ENCODE measurements around the gene IL16. TPM values are rescaled to one million over a fixed set of nuclear protein-coding genes. Genes with fewer than 3 reads are reported as not detected.

IL16 gene
- total and polyA plus RNA-seq, 9 of the 15 experiments (the other 6 are each of a cell fraction or from before 2014, with no cell fraction given): 1.4 to 18.8 (median 10.6) TPM

- FAIRE-seq (no peak), ATAC-seq (no peak), DNase-seq (ENCODE audit: extremely low read depth in 1 of 4, low spot score in 3 of 4) (no peak)
- ChIA-PET POLR2A (interaction anchor here (3.1 kb wide), 1 partner anchor 13 kb away, joined by 10 read pairs; no protein-coding TSS in a partner anchor), CTCF (ENCODE audit: low intra/inter-chr PET ratio) (interaction anchor here (0.7 kb wide), 1 partner anchor 1325 kb away, joined by 4 read pairs; no protein-coding TSS in a partner anchor)
- intact Hi-C loops (cut with micrococcal nuclease) (no loop called here), in situ Hi-C loops (cut with MboI) (no loop called here)
- WGBS (ENCODE audit: insufficient coverage, low coverage, missing lambda C conversion rate): 44% methylated on average over 3 of the region's 3 CpGs
- Histone ChIP-seq H2AFZ (ENCODE audit: low read depth, low read length) (peak overlapping the region; percentile 73), H3K4me1 (replicated peaks in 1 of 2; ENCODE audit: control insufficient read depth in 2 of 2, insufficient read depth in 2 of 2, low read length in 2 of 2) (peaks cover 24 to 52% of the 10 kb centered on the region in 2 experiments), H3K9ac (ENCODE audit: insufficient read depth in 1 of 2, low read depth in 2 of 2, low read length in 2 of 2) (peak overlapping the region in 1 of 2 experiments; percentile 73; a peak in 2 of 4 replicates), H3K27ac (ENCODE audit: extremely low read depth, low read depth, low read length) (peak overlapping the region; percentile 81), H3K9me1 (ENCODE audit: control insufficient read depth, insufficient read depth, low read length) (no peaks in the 10 kb centered on the region), H3K36me3 (ENCODE audit: control insufficient read depth, insufficient read depth, low read length) (peaks cover 4% of the 10 kb centered on the region; the same call in 2 of the 3 replicates), H3K4me2 (ENCODE audit: insufficient read depth, low read length) (peak overlapping the region; percentile 61), H3K4me3 (no peak overlapping the region), H3K79me2 (ENCODE audit: control insufficient read depth, insufficient read depth, low read length) (no peaks in the 10 kb centered on the region), H4K20me1 (replicated peaks; ENCODE audit: control insufficient read depth, insufficient read depth, low read length) (no peaks in the 10 kb centered on the region), H3K9me3 (replicated peaks; ENCODE audit: control insufficient read depth, insufficient read depth, low read depth, low read length) (no peaks in the 10 kb centered on the region), H3K27me3 (ENCODE audit: control insufficient read depth in 2 of 2, insufficient read depth in 2 of 2, low read length in 2 of 2) (no peaks in the 10 kb centered on the region)
- no TSS peak for BruUV-seq (replicated peaks)
- TF ChIP-seq ETV5 (CRISPR knock-in tag; IDR thresholded peaks at IDR 0.05; ENCODE audit: low read depth) (no peak), MTA3 (IDR thresholded peaks at IDR 0.05; ENCODE audit: borderline replicate concordance) (no peak), PHB2 (IDR thresholded peaks at IDR 0.05; ENCODE audit: low read depth) (no peak), ZNF146 (CRISPR knock-in tag; IDR thresholded peaks at IDR 0.05; ENCODE audit: unreplicated experiment) (no peak), ZNF274 (IDR thresholded peaks at IDR 0.05; ENCODE audit: borderline replicate concordance, low read depth, low read length) (no peak), TARDBP (IDR thresholded peaks at IDR 0.05) (no peak), CTCF (IDR thresholded peaks at IDR 0.05 in 2 of 3, conservative IDR thresholded peaks at IDR 0.05 in 1 of 3; ENCODE audit: insufficient read depth in 2 of 3, low read depth in 1 of 3, low read length in 3 of 3) (no peak), MECOM (CRISPR knock-in tag; IDR thresholded peaks at IDR 0.05) (0 out of 2 replicates have a peak, but pooled peaks have one; percentile 8), TFAP4 (CRISPR knock-in tag; IDR thresholded peaks at IDR 0.05; ENCODE audit: borderline replicate concordance) (no peak)
- TF ChIP-seq, protein P1, sequence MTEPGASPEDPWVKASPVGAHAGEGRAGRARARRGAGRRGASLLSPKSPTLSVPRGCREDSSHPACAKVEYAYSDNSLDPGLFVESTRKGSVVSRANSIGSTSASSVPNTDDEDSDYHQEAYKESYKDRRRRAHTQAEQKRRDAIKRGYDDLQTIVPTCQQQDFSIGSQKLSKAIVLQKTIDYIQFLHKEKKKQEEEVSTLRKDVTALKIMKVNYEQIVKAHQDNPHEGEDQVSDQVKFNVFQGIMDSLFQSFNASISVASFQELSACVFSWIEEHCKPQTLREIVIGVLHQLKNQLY (CRISPR knock-in tag; conservative IDR thresholded peaks at IDR 0.05): no peak
- TF ChIP-seq, protein P2, sequence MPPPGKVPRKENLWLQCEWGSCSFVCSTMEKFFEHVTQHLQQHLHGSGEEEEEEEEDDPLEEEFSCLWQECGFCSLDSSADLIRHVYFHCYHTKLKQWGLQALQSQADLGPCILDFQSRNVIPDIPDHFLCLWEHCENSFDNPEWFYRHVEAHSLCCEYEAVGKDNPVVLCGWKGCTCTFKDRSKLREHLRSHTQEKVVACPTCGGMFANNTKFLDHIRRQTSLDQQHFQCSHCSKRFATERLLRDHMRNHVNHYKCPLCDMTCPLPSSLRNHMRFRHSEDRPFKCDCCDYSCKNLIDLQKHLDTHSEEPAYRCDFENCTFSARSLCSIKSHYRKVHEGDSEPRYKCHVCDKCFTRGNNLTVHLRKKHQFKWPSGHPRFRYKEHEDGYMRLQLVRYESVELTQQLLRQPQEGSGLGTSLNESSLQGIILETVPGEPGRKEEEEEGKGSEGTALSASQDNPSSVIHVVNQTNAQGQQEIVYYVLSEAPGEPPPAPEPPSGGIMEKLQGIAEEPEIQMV (tag; conservative IDR thresholded peaks at IDR 0.05; ENCODE audit: low read depth): 0 out of 2 replicates have a peak, but pooled peaks have one; percentile 5
These were observed 29.9 kb upstream of the IL16 start for GRCh38 chr15:81166636-81167305.
